GM18858 (cell line): ENCODE results near the gene MARCHF4.

ENCODE experiments used
- ATAC-seq: cut with Tn5 transposase; IDR thresholded peaks from one replicate; pipeline ENCODE4 v1.9.1; 2021; ENCODE audit not compliant: unreplicated experiment

MARCHF4 gene

DNA sequence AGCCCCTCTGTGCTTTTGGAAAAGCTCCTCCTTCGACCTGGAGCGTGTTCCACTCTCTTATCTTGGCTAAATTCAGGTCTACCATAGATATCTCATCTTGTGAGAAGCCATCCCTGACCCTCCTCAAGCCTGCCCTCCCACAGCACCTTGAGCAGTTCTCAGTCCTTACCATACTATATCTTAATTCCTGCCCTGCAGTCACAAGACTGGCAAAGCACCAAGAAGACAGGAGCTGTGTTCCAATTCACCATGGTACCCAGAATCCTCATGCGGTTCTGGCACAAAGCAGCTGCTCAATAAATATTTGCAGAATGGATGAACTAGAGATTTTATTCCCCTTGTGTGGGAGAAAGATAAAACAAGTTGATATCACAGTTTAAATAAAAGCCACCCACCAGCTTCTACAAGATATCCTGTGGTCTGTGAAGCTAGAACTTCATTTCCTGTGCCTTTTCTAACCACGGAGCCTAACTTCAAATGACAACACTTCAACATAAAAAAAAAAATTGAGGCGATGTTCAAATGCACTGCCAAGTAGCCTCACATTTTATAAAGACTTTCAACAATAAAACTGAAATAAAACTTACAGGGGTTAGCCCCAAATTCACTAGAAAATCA, 19.5 kb downstream of the MARCHF4 start:
- no peak for ATAC-seq

DNA sequence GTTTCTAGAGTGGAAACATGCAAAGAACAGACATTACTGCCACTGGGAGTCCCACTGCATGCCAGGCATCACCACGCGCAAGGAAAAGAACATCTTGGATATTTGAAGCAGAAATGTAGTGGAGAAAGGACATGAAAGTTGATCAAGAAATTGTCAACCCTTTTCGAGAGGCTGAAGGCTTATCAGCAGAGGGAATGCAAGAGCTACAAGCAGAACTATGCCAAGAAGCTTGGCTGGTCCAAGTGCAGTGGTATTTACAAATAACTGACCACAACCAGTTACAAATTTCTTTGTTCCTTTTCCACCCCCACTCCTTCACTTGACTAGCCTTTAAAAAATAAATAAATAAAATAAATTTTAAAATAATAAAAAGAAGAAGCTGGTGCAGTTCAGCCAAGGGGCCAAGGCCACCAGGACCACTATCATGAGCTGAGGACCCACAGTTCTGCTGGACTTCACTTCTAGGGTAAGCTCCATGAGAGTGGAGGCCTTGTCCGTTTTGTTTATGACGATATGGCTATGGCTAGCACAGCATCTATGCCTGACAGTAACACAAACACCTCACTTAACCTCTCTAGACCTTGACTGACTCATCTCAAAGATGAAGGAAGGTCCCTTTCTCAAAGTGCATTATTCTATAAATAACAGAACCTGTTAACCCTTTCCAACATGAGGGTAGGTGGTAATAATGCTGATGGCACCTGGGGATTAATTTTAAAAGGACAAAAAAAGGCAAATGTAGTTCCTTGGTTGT, 20.9 kb downstream of the MARCHF4 start:
- no peak for ATAC-seq

DNA sequence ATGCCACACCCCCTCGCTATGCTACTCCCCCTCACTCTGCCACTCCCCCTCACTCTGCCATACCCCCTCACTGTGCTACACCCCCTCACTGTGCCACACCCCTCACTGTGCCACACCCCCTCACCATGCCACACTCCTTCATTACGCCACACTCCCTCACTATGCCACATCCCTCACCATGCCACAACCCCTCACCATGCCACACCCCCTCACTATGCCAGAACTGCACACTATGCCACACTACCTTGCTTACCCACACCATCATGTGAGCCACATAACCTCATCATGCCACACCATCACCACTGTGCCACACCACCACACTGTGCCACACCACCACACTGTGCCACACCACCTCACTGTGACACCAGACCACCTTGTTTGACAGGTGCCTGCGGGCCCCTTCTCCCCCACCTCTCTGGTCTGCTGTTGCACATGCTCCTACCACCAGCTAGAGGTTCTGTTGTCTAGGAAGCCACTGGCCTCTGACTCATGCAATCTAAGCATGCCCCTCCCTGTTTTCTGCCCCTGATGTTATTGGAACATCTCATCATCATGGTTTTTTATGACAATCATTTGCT, 22.0 kb downstream of the MARCHF4 start:
- no peak for ATAC-seq

DNA sequence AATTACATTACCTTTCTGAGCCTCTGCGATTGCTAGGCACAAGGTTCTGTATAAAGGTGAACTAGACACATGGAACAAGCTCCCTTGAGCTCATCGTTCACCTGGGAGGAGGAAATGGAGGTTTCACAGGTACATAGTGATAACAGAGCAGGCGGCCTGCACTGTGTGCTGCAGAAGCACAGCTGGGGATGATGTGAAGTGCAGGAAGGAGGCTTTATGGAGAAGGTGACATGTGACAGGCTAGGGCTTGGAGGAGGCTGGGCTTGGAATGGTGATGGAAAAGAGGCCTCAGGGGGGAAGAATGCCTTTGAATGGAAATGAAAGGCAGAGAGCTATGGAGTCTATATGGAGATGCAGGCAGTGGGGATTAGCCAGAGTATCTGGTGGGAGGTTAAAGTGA, 22.9 kb downstream of the MARCHF4 start:
- ATAC-seq = no peak

DNA sequence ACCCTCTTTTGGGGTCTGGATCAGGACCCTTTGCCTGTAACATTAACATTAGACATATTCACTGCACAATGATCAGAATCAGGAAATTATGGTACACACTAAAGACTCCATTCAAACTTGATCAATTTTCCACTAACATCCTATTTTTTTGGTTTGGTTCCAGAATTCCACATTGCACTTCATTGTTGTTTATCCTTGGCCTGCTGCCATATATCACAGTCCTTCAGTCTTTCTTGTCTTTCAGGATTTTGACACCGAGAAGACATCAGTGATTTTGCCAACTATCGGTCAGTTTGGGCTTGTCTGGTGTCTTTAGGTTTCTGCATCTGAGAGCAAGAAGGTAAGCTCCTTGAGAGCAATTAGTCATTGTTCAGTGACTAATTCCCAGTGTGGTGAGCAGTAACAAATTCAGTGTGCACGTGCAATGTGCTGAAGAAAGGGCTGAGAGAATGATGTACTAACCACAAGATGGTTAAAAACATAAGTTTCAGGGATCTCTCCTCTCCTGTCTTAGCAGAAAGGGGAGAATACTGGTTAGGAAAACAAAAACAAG, 23.5 kb downstream of the MARCHF4 start:
- no peak for ATAC-seq

DNA sequence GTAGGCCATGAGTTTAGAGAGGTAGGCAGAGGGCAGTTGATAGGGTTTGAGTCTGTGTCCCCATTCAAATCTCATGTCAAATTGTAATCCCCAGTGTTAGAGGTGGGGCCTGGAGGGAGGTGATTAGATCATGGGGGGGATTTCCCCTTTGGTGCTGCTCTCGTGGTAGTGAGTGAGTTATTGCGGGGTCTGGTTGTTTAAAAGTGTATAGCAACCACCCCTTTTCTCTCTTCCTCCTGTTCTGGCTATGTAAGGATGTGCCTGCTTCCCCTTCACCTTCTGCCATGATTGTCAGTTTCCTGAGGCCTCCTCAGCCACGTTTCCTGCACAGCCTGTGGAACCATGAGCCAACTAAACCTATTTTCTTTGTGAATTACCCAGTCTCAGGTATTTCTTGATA, 25.5 kb downstream of the MARCHF4 start:
- ATAC-seq = no peak

DNA sequence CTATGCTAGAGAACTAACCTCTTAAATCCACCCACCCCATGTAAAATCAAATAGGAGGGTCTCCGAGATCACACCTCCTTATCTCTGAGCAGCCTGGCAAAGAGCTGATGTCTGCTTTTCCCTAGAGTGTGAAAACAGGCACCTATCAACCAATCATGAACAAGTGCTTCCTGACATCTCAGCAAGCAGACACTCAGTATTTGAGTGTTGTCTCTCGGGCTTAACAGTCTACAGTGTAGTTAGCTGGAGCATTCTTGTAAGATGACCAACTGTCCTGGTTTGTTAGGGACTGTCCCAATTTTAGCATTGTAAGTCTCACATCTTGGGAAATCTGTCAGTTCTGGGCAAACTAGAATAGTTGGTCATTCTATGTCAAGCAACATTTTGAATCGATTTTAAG, 26.4 kb downstream of the MARCHF4 start:
- ATAC-seq = no peak

DNA sequence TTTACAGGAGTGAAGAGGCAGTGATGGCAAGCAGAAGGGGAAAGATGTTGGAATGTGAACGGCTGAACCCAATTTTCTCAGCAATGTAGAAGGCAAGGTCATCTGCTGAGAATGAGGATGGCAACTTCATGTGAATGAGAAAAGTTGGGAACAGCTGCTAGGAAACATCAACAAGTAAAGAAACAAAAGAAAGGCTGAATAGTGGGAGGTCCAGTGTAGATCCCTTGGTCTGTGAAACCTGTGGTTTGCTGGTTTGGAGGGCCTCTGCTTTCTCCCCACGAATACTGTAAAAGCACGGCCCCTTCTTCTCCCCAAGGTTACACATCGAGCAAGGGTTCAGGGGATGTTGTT, 27.4 kb downstream of the MARCHF4 start:
- no peak for ATAC-seq

DNA sequence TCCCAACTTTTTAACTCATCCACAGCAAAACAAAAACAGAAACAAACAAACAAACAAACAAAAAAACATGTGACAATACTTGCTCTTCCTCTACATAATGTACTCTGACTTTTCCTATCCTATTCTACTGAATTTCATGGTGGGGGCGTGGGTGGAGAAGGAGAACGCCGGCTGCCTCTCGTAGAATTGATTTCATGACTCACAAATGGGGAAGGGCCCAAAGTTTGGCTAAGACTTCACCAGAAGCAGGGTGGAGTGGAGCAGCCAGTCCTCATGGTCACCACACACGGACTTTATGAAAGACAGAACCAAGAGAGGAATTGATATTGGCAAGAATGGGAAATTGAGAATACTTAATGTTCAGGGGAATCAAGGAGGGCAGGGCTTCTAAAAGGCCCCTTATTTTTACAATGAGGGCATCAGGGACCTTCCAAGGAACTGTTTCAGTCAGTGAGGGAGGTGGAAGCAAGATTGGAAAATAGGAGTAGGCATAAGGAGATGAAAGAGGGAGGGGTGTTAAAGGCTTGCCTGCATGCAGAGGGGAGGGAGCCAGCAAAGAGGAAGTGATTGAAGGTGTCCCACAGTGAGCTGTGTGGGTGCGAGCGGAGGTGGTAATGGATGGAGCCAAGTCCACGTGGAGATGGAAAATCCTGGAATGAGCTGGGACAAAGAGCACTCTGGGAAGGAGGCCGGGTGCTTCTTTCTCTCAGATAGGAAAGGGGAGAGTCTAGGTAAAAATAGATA, 27.9 kb downstream of the MARCHF4 start:
- no peak for ATAC-seq

DNA sequence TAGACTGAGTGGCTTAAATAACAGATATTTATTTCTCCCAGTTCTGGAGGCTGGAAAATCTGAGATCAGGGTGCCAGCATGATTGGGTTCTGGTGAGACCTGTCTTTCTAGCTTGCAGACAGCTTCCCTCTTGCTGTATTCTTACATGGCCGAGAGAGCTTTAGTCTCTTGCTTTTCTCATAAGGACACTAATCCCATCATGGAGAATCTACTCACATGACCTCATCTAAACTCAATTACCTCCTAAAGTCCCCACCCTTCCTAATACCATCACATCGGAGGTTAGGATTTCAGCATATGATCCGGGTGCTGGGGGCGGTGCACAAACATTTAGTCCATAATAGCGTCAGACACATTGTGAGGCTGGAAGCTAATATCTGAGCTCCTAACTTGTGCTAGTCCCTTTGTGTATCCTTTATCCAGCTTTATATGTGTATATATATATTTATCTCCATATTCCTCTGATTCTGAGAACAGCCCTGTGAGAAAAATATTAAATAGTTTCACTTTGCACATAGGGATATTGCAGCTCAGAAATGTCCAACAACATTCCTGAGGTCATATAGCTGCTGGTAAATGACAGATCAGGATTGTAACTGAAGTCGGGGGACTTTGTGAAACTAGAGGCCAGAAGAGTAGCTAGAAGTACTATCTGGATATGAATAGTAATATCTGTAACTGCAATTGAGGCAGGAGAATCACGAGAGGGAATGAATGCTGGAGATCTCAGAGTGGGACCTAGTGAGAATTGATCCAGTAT, 28.9 kb downstream of the MARCHF4 start:
- no peak for ATAC-seq

DNA sequence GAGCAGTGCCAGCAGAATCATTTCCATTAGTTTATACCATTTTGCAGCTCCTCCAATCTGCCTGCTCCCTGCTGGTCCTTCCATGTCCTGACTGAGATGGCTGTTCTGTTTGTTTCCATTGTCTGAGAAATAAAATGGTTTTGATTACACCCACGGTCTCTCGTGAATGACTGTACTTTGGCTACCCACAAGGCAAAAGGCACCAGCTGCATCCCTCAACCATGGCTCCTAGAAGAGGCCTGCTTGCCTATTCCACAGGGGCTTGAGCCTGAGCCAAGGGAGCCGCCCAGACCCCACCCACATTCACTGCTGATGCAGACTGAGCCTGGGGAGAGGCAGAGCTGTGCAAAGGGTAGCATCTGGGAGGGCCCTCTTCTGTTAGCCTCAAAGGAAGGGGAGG, 31.2 kb downstream of the MARCHF4 start:
- no peak for ATAC-seq

DNA sequence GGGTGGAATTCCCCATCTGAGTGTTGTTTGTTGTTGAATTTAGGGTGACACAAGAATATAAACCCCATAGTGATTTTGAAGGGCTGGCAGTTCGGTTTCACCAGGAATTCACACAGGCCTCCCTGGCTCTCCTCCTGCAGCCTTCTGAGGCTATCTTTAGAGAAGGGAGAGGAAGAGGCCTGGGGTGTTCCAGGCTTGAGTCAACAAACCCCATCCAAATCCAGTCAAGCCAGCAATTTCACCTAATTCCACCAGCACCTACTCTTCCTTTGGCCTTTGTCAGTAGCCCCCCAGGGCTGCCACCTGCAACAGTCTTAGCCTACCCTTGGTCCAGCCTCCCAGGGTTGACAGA, 32.0 kb downstream of the MARCHF4 start:
- ATAC-seq = no peak

DNA sequence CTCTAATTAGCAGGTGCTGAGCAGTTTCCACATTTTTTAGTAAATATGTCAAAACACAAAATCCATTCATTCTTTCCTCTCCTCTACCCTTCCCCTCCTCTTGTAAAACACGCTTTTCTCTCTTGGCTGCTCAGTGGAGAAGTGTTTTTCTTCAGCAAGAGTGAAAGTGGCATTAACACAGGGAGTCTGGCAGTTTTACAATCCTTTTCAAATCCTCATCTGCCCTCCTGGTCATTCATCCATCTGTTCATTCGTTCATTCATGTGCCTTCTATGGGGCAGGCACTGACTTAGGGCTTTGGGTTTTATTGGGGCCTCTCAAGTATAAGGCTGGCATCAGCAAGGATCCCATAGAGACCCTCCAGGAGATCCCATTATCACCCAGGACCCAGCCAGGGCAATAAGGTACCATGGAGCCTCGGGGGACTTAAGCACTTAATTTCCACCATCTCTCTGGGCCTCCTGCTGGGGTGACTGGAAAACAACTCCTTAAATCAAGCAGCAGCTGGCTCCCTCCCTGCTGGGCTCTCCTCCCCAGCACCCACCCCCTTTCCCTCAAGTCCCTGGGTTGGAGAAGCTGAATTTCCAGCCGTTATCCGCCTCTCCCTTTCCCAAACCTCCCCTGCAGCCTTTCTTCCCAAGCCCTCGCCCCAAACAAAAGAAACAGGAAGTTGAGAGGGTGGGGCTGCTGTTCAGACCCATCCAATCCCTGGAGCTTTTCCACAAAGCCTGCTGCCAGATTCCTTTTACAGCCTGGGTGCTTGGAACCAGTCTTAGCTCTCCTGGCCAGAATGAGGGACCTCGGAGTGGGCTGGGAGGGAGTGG, 32.6 kb downstream of the MARCHF4 start:
- ATAC-seq = no peak

DNA sequence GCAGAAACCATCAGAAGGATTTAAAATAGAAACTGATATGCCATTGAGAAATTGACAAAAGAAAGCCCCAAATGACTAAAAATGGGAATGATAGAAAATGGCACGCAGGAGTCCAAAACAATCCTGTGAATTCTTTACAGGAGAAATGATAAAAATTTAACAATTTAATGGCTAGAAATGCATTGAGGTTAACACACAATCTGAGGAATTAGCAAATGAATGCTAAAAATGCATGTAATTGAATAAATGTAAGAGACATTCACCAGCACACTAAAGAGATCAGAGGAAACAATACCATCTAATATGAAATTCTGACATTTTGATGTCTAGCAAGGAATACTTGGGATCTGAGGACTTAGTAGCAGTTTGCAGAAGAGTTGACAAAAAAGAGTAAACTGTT, 37.0 kb downstream of the MARCHF4 start:
- no peak for ATAC-seq

DNA sequence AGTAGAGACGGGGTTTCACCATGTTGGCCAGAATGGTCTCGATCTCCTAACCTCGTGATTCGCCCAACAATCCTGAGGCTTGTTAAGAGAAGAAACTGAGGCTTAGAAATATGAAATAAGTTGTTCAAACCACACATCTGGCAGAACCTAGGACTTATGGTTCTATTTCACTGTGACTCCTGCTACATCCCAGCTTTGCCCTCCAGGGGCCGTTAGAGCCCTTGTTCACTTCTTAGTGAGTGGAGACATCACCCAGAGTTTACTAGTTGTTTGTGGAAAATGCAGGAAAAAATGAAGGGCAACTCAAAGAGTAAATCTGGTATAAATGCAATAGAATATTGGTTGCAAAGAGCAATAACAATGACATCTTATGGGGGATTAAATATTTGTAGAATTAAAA, 43.9 kb downstream of the MARCHF4 start:
- no peak for ATAC-seq

DNA sequence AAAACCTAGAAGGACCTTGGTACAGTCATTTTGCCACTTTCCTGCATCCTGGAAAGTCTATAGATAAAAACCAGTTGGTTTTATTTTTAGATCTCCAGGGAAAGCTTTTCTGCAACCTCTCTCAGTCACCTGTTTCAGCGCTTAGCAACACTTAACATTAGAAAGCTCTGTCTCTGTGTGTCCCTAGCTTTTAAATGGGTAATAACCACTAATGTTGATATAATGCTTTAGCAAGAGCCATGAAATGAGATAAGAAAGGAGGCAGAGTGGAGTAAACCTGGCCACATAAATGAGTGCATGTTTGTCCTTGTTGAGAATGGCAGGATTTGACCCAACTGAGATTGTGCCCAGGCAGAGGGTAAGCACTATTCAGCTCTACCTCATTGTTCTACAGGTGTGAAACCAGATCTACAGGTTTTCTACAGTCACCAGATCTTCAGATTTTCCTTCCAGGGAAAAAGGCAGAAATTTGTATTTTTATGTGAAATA, 44.8 kb downstream of the MARCHF4 start:
- no peak for ATAC-seq
